Right lobe of liver (tissue), 6 donors: ENCODE results near the gene CCT3. TPM values are rescaled to one million over a fixed set of nuclear protein-coding genes. Genes with fewer than 3 reads are reported as not detected.
A peak's percentile ranks its signal among the peaks of the same experiment; 100 is the strongest.

ENCODE experiments used
- ATAC-seq, 4 donors: fragments of 200-7000 bp; cut with Tn5 transposase; one replicate each; pipeline ENCODE4 v1.9.1; 2020; ENCODE audit warnings: mild to moderate bottlenecking in 4 of 4, moderate library complexity in 4 of 4
- DNase-seq, 3 donors: peaks; one replicate each; pipeline ENCODE4 v3.0.0-alpha.2; 2020
- H3K27ac ChIP-seq, 3 donors: fragments of 200-600 bp; one replicate each; pipeline ENCODE4 v1.8.0; 2022
- H3K27me3 ChIP-seq, 2 donors: fragments of 200-600 bp; one replicate each; pipeline ENCODE4 v1.8.0; 2022
- H3K36me3 ChIP-seq, 4 donors: fragments of 200-600 bp; sonication (generic) in 1 of 4; one replicate each; pipeline versions ENCODE4 v1.5.1 to v1.8.0; 2017 to 2022; ENCODE audit warnings: control low read depth in 1 of 4
- H3K4me1 ChIP-seq, 4 donors: fragments of 200-600 bp; sonication (generic) in 1 of 4; one replicate each; pipeline versions ENCODE4 v1.5.1 to v1.8.0; 2017 to 2022; ENCODE audit warnings: control low read depth in 1 of 4
- H3K4me3 ChIP-seq, 3 donors: fragments of 200-600 bp; one replicate each; pipeline ENCODE4 v1.8.0; 2022
- H3K9me3 ChIP-seq, 4 donors: fragments of 200-600 bp; sonication (generic) in 1 of 4; one replicate each; pipeline versions ENCODE4 v1.5.1 to v1.8.0; 2017 to 2022; ENCODE audit warnings: control low read depth in 1 of 4
- POLR2A ChIP-seq: fragments of 450-650 bp; IDR thresholded peaks from one replicate; pipeline ENCODE4 v1.6.1; 2017; ENCODE audit warnings: antibody characterized with exemption, mild to moderate bottlenecking
- WGBS: methylation state at CpG from one replicate; pipeline ENCODE4 v1.1.6; 2018; ENCODE audit warnings: low coverage, low lambda C conversion rate; ENCODE audit not compliant: insufficient coverage; ENCODE audit errors: missing lambda C conversion rate; 5-methylcytosine and 5-hydroxymethylcytosine counted together
- intact Hi-C, 2 donors: fragments of 100-400 bp; cut with DNase I; formaldehyde crosslinking; loops; one replicate each; pipeline versions ENCODE4 v1.11.2 to v1.14.1; 2022
- total RNA-seq, 6 experiments: library from RNA; depleted of rRNA in 2 of 6; stranded (reverse); fragments of >200 nt in 2 of 6; fragmentation: NEBNext Ultra II Directional in 3 of 6; extraction: Animal tissue kit (Norgen Biotek cat#: 25700) in 3 of 6; gene quantifications; one replicate each; pipeline versions ENCODE4 v1.1.0 to v1.2.4, GENCODE V29; 2016 to 2023
- TF ChIP-seq, protein P1 (sequence below), 4 donors: fragments of 200-600 bp in 3 of 4; fragments of 450-650 bp in 1 of 4; IDR thresholded peaks; one replicate each; pipeline versions ENCODE4 v1.5.1 to v1.8.0; 2016 to 2022; ENCODE audit warnings: antibody characterized with exemption in 4 of 4, mild to moderate bottlenecking in 2 of 4
- donor health status: DM: no; HTN: yes; CAD: no.
- donor health status: DM: no; HTN: no; CAD: no.
- donor health status: DM: no; HTN: no; CAD: no.
- donor health status: DM: no; HTN: yes; CAD: no.
- donor health status: DM: no; HTN: yes; CAD: no.

The CCT3 gene
- total RNA-seq, 6 experiments from 2014 or later: 79.3 to 179 (median 115) TPM

DNA sequence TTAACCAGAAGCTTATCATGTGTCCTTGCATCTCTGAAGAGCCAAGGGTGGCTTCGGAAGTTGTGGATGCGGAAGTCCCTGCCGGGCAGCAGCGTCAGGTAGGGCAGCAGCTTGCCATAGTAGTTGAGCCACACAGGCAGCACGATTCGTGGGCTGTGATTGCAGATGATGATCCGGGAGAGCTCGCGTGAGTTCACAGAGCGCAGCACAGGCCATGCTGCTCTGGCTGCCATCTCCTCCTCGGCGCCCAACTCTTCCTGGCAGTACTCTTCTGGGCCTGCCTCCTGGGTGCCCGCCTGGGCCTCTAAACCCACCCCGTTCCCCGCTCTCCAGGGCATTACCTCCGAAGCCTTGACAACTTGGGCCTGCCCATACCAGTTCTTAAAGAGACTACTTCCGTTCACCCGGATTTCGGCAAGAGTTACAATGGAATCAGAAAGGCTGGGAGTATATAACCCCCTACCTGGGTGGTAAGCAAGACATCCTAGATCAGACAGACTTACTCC is 39.2 kb downstream of the CCT3 start, which contains the start of gene VHLL:
TSS of gene VHLL (minus strand) at position 456 of the 506 bp plus-strand sequence. CDS start at position 338, 118 bp downstream.
- intact Hi-C loops: no loop called here
- Histone ChIP-seq H3K27ac (no peak within 1 kb of the TSS), H3K4me1 (peaks cover 0 to 31% (median 6%) of the 10 kb centered on the region in 4 donors), H3K36me3 (peaks cover 0 to 5% (median 0%) of the 10 kb centered on the region in 4 donors), H3K9me3 (no peaks in the 10 kb centered on the region), H3K27me3 (no peaks in the 10 kb centered on the region), H3K4me3 (no peak within 1 kb of the TSS)
- ATAC-seq (no peak), DNase-seq (no peak)
- 91% methylated on average over 8 of the region's 19 CpGs for WGBS
- TF ChIP-seq, protein P1, sequence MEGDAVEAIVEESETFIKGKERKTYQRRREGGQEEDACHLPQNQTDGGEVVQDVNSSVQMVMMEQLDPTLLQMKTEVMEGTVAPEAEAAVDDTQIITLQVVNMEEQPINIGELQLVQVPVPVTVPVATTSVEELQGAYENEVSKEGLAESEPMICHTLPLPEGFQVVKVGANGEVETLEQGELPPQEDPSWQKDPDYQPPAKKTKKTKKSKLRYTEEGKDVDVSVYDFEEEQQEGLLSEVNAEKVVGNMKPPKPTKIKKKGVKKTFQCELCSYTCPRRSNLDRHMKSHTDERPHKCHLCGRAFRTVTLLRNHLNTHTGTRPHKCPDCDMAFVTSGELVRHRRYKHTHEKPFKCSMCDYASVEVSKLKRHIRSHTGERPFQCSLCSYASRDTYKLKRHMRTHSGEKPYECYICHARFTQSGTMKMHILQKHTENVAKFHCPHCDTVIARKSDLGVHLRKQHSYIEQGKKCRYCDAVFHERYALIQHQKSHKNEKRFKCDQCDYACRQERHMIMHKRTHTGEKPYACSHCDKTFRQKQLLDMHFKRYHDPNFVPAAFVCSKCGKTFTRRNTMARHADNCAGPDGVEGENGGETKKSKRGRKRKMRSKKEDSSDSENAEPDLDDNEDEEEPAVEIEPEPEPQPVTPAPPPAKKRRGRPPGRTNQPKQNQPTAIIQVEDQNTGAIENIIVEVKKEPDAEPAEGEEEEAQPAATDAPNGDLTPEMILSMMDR (IDR thresholded peaks at IDR 0.05): no peak

GRCh38 chr1:156295391-156295947 is 42.6 kb downstream of the CCT3 start, which contains the start of gene GLMP:
TSS of gene GLMP (minus strand) at chr1:156295679. CDS start at chr1:156295645, 34 bp downstream.
- DNase-seq: peak; percentile 77 to 83 (median 83)
- TF ChIP-seq, protein P1 (IDR thresholded peaks at IDR 0.05): no peak
- intact Hi-C loops: no loop called here
- Histone ChIP-seq H3K4me3 (peak within 1 kb of the TSS; percentile 71 to 87 (median 84)), H3K36me3 (peaks cover 0 to 5% (median 0%) of the 10 kb centered on the region in 4 donors), H3K27ac (peak within 1 kb of the TSS; percentile 57 to 78 (median 63)), H3K27me3 (no peaks in the 10 kb centered on the region), H3K4me1 (peaks cover 0 to 42% (median 9%) of the 10 kb centered on the region in 4 donors), H3K9me3 (no peaks in the 10 kb centered on the region)
- ATAC-seq: peak in 3 of 4 donors; percentile 42 to 60 (median 46)
- 0% methylated on average over 17 of the region's 17 CpGs for WGBS

DNA sequence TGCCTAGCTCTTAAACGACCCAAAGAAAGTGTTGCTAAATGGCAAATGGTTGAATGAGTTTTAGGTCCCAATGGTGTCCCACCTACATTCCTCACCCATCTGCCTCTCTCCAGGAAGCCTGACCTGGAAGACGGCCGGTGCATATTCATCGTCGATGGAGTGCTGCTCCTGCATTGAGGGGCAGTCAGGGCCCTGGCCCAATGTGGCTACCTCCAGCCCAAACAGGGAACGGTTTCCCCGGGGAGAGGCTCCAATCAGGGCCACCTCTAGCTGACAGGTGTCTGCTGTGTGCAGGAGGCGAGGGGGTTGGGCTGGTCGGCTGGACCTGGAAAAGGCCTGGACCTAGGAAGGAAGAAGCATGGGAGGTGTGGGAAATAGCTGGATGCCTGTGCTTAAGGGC is 44.2 kb downstream of the CCT3 start:
- ATAC-seq (no peak), DNase-seq (no peak)
- peaks cover 0 to 42% (median 9%) of the 10 kb centered on the region in 4 donors for H3K4me1 ChIP-seq
- no peak overlapping the region for H3K4me3 ChIP-seq
- WGBS: 86% methylated on average over 8 of the region's 9 CpGs
- H3K27me3 ChIP-seq: no peaks in the 10 kb centered on the region
- TF ChIP-seq, protein P1 (IDR thresholded peaks at IDR 0.05): no peak
- TF ChIP-seq POLR2A: no peak
- intact Hi-C loops: no loop called here
- peaks cover 0 to 5% (median under 1%) of the 10 kb centered on the region in 4 donors for H3K36me3 ChIP-seq
- H3K9me3 ChIP-seq: no peaks in the 10 kb centered on the region
- no peak overlapping the region for H3K27ac ChIP-seq

DNA sequence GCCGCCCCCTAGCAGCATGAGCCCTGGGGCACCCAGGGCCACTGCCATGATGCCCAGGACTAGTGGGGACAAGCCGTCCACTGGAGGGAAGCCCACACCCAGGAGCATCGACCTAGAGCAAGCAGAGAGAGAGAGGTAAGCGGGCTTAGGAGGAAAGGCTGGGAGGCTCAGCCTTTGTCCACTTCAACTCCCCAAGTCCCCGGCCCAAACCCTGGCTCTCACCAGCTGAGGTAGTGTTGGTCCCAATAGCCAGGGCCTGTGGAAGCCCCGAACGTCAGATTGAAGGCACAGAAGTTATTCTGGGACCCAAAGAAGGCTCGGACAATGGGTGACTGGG is 45.0 kb downstream of the CCT3 start:
- H3K27me3 ChIP-seq: no peaks in the 10 kb centered on the region
- no peaks in the 10 kb centered on the region for H3K9me3 ChIP-seq
- no peak for TF ChIP-seq POLR2A
- TF ChIP-seq, protein P1 (IDR thresholded peaks at IDR 0.05): no peak
- H3K4me3 ChIP-seq: no peak overlapping the region
- no peak for ATAC-seq
- intact Hi-C loops: no loop called here
- H3K27ac ChIP-seq: no peak overlapping the region
- 40% methylated on average over 1 of the region's 8 CpGs for WGBS
- H3K4me1 ChIP-seq: peaks cover 0 to 42% (median 9%) of the 10 kb centered on the region in 4 donors
- DNase-seq: no peak
- H3K36me3 ChIP-seq: peaks cover 0 to 5% (median 2%) of the 10 kb centered on the region in 4 donors
